ENCODE measurements around the gene TMEM72. TPM values are rescaled to one million over a fixed set of nuclear protein-coding genes. Genes with fewer than 3 reads are reported as not detected.
"Not testable (repeated sequence)": the region's sequence is repeated elsewhere in the genome, so short reads cannot be mapped to it uniquely, and the experiment has no call there.

TMEM72 gene
- under 1 TPM in 7 of 12 donors, not detected in 5; 0.08 to 0.21 (median 0.12) TPM for polyA plus RNA-seq (ENCODE audit: insufficient read length in 12 of 12)
- long read RNA-seq, donor 1 = 0 reads
- long read RNA-seq, donor 2 = 0 reads
- long read RNA-seq, donor 3 = 0 reads
- long read RNA-seq, donor 4 = 0 reads
- long read RNA-seq, donor 5 = 0 reads
- long read RNA-seq, donor 6 = 0 reads
- long read RNA-seq, donor 7 = 0 reads
- long read RNA-seq, donor 8 = 0 reads
- long read RNA-seq, donor 9 = 0 reads
- long read RNA-seq, donor 10 = 0 reads
- long read RNA-seq, donor 11 = 0 reads

DNA sequence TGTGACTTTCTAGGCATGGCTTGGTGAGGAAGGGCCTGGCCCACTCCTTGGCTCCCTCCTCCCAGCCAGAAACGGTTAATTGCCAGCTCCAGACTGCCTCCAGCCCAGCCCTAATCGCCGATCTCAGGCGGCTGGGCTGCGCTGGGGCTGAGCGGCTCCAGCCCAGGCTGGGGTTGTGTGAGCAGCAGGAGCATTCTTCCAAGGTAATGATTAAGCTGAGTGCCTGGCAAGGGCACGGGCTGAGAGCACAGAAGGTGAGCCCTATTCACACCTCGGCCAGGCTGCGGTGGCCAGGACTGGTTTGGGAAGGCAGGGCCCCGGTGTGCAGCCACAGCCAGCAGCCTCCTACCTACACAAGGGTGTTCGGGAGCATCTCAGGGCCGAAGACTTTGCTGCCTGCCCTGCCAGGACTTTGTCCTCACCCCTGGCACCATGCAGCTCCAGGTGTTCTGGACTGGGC, at the start of gene TMEM72:
TSS of gene TMEM72 (plus strand) at position 257 of the 460 bp plus-strand sequence. CDS start at position 433, 176 bp downstream.
- no peak for DNase-seq

DNA sequence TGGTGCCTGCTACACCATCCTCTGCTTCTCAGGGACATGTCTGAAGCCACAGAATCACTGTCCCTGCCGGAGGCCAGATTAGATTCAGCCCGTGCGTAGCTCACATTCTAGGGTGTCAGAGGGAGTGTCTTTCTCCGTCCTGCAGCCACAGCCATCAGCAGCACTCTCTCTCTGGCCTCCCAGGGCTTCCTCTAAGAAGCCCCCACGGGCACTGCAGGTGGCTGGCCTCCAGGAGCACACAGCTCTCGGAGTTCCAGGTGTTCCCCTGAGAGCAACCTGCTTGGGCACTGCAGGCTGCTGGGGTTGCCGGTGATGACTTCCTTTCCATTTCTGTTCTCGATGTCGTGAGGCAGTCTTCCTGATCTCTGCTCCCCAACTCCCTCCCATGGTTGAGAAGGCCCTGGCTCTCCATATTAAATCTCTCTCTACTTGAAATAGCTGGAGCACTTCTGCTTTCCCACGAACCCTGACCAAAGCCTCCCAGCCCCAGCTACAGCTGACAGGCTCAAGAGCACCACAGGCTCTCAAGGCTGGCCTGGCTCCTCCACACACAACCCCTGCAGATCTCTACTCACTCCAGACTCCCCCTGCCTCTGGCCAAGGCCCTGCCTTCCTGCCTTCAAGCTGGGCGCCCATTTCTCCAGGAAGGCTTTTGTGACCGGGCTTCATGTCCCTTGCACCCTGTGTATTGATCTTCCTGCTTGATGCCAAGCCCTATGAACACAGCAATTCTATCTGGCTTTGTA, 49.0 kb upstream of the TMEM72 start:
- no peak for DNase-seq

DNA sequence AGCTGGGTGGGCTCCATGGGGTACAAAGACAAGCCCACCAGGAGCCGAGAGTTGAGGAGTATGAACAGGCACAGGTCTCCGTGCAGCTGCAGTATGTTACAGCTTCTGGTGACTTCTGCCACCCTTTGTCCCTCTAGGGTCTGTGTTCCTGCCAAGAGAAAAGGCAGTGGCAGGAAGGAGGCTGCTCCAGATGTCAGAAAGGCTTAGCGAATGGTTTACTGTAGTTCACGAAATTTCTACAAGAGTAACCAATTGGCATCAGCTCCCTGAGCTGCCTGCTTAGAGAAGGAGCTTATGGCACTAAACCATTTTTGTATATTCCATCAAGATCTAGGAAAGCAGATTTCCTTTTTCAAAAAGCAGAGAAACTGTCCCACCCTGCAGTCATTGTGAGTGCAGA, 48.2 kb upstream of the TMEM72 start:
- no peak for DNase-seq

DNA sequence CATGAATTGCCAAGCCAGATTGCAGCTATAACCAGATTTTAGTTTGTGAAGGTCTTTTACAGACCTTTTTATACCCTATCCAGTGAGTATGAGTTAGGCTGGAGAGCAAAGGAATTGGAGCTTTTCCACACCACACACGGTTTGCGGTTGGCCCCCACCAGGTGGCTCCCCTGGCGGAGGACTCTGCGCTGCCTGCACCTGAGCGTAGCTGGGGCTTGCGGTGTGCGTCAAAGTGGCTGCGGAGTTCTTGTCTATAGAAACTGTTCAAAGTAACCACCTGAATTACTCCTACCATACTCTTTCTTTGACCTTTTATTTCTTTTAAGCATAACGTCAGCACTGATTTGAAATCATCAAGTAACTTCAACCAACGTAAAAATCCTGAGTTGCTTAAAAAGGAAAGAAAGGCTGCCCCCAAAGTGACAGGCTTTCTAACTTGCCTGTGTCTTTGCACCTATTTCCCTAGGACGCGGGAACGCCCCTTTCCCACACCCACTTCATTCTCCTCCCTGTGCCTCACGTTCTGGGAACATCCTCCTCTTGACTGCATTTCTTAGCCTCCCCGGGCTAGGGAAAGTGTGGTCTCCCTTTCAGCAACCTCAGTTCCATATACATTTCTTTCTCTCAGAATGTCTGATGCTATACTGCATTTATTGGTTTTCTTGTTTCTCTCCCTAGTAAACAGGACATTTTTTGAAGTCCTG, 47.6 kb upstream of the TMEM72 start:
- no peak for DNase-seq

DNA sequence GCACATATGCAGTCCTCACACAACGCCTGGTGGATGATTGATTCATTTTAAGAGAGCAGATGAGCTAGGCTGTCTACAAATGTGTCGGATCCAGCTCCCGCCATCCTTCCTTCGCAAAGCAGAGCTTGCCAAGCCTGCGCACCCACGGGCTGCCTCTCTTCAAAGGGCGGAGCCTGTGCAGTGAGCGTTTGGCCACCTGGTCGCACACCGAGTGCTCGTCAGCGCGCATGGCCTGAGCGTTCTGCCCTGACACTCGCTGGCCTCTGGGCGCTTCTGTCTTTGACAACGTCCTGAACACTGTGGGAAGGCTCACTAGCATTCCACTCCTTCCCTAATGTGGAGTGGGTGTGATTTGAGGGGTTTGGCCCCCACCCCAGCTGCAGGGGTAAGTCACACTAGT, 47.1 kb upstream of the TMEM72 start:
- DNase-seq = no peak

DNA sequence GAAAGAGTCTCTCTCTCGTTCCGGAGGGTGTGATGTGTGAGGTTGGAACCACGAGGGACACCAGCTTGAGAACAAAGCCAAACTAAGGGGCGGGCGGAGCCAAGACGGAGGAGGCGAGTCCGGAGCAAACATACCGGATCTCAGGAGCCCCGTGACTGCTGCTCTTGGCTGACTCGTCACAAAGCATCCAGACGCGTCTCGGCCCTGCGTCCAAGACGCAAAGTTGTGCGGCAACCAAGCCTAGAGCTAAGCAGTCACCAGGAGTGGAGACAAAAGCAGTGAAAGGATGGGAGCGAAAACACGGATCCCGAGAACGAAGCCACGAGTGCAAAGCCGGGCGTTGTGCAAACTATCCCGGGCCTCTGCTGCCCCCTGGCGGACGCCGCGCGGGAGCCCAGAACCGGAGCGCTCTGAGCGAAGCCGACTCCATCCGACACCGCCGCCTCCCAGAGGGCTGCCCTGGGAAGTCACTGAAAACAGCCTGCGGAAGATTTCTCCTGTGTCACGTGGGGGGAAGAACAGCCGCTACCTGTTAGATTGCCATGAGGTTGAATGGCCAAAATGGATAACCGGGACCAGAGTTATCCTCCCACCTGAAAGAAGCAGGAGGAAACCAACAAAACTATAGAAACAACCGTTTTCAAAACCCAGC, 46.4 kb upstream of the TMEM72 start:
- DNase-seq = peak; percentile 95

DNA sequence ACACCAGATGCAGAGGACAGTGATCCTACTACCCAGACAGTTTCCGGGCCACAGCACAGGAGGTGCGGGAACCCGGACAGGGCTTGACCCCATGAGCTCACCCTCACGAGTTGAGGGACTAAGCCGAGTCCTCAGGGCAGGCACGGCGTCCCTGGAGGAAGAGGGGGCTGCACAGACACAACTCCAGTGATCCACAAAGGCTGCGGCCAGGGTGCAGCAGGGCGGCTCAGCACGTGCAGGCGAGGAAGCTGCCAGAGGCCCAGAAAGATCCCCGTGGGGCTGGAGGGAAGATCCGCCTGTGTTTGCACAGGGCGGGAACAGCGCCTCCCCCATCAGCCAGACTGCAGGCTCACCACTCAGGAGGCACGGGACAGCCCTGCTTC, 45.9 kb upstream of the TMEM72 start:
- DNase-seq = no peak

DNA sequence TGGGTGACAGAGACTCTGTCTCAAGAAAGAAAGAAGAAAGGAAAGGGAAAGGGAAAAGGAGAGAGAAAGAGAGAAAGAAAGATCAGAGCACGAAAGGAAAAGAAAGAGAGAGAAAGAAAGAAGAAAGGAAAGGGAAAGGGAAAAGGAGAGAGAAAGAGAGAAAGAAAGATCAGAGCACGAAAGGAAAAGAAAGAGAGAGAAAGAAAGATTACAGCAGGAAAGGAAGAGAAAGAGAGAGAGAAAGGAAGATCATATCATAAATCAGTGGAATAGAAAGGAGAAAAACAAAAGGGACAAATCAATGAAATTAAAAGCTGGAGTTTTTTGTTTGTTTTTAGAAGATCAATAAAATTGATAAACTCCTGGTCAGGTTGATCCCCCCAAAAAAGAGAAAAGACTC, 44.8 kb upstream of the TMEM72 start:
- DNase-seq = not testable (repeated sequence)

DNA sequence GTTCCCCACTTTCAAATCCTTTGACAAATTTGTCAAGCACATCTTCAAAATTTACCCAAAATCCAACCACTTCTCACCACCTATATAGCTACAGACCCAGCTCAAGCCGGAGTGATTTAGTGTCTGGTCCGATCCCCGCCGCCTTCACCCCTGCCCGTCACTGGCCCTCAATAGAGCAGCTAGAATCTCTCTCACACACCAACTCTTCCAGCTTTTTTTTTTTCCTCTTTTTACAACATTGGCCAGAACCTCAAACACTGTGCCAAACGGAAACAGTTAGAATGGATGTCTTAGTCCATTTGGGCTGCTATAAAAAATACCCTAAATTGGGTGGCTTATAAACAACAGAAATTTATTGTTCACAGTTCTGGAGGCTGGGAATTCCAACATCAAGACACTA, 41.1 kb upstream of the TMEM72 start:
- DNase-seq = no peak

DNA sequence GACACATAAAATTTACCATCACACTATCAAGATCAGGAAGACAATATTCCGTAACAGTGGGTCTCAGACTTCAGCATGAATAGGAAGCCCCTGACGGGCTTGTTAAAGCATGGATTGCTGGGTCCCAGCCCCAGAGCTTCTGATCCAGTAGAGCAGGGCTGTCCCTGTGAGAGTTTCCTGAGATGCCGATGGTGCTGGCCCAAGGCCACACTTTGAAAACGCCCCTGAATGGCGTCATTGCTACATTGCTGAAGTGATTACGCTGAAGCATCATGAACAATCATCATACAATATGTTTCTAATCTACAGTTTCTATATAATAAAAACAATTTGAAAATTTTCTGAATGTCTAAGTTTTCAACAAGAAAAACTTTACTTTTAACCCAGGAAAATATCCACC, 38.0 kb upstream of the TMEM72 start:
- no peak for DNase-seq

DNA sequence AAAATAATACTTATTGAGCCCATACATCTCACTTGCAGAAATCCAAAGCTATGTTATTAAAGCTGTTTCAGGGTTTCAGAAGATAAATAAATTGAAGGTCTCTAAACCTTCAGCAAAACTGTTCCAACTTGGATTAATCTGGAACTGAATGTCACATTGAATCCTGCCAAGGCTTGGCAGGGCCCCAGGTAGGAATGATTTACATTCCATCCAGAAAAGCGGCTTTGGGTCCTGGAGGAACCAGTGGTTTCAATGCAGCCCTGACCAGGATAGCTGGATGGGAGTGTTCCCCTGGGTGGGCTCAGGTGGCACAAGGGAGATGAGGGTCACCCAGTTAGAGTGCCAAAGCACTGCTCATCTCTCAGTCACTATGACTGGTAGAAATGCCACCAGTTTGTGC, 37.0 kb upstream of the TMEM72 start:
- DNase-seq = no peak

DNA sequence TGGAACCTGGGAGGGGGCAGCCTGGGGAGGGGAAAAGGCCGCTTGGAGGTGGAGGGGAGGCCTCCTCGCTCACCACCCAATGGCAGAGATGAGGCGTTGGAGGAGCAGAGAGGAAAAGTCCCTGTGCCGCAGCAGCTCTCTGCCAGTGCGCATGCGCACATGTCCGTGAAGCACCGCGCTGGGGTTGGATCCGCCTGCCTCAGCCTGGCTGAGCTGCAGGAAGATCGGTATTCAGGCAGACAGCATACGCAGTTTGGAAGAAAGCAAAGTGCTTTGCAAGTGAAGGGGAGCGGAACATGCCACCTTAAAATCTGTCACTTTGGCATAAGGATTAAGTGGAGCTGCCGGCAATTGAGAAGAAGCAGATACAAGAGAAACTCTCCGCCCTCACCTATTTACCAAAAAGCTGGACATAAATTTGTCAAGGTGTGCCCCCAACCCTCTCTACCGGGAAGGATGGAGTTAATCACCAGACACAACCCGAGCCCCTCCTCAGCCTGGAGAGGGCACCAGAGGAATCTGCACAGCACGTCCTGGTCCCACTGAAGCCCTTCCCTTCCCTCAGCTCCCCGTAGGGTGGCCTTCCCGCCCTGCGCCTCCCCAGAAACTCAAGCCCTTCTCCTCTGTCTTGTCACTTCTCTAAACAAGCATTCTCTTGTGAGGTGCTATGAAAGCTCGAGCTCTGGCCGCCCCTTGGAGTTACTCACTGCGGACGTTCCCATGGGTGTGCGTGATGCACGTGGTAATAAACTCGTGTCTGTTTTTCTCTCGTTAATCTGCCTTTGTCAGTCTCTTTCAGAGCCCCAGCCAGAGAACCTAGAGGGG, 32.2 kb upstream of the TMEM72 start:
- peak; percentile 92 for DNase-seq

DNA sequence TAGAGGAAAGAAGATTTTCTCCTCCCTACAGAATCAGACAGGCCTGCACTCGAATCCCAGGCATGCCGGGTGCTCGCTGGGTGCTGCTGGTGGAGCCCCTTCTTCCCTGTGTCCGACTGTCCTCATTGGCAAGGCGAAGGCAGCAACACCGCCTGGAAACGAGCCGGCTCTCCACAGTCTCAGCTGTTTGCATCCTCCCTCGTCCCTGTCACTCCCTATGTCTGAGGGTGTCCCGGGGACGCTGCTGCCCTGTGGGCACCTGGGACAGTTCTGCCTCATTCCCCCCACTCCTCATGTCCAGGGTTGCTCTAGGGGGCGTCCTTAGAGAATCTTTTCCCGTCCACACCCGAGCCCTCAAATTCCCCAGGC, 31.6 kb upstream of the TMEM72 start:
- DNase-seq = no peak

DNA sequence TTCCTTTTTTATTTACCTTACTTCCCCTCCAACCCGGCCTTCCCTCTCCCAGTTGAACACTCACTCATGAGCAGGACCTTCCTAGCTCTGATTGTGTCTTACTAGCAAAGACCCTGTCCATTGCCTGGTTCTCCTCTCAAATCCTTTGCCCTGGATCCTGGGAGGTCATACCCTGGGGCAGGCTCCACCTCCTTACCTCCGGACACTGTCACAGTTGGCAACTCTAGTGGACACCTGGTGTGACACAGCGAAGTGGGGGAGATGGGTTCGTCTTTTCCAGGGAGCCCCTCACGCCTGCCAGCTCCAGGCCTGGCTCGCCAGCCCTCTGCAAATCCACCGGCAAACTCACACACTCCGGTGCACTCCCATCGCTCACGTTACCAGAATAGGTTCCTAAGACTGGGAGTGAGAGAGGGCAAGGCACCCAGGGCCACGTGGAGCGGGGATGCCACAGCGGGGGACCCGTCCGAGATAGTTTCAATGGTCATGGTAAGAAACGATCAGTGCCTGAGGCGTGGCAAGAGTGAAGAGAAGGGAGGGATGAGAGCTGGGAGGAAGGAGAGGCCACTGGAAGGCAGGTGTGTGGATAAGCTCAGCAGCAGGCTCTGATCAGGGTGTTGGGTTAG, 30.9 kb upstream of the TMEM72 start:
- no peak for DNase-seq

DNA sequence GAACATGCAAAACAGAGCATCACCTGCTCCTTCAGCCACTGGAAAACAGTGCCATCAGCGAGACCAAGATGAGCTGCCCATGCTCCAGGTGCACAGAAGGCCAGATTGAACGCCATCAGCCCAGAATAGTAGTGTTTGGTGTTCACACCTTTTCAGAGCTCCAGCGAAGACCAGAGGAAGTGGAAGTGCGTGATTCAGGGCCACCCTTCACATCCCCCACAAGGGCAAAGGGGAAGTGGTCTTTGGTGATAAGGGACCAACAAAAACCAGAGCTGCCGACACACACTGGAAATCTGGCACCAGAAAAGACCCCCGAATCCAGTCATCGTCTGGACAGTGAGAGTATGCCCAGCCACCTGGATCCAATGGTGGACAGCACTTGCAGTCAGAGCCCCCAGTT, 29.5 kb upstream of the TMEM72 start:
- DNase-seq = no peak

DNA sequence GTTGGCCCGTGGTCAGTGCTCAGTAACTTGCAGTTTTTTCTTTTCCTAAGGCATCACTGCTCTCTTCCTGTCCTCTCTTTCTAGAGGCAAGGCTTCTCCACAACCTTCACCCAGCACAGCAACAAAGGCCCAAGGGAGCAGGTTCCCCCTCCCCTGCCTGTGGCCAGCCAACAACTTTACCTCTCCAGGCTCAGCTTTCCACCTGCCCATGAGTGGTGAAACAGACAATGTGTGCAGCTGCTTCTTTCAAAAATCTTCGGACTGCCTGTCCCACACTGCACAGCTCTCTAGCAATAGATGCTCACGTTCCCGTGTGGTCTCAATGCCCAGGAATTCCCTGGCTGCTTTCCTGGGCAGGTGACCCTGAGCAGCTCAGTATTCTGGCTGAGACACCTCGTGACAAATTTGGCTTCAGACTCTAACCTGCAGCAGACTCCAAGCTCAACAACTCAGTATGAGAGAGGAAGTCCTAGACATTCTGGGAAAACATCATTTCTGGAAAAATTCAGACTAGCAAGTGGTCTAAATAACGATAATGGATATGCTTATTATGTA, 28.9 kb upstream of the TMEM72 start:
- no peak for DNase-seq

DNA sequence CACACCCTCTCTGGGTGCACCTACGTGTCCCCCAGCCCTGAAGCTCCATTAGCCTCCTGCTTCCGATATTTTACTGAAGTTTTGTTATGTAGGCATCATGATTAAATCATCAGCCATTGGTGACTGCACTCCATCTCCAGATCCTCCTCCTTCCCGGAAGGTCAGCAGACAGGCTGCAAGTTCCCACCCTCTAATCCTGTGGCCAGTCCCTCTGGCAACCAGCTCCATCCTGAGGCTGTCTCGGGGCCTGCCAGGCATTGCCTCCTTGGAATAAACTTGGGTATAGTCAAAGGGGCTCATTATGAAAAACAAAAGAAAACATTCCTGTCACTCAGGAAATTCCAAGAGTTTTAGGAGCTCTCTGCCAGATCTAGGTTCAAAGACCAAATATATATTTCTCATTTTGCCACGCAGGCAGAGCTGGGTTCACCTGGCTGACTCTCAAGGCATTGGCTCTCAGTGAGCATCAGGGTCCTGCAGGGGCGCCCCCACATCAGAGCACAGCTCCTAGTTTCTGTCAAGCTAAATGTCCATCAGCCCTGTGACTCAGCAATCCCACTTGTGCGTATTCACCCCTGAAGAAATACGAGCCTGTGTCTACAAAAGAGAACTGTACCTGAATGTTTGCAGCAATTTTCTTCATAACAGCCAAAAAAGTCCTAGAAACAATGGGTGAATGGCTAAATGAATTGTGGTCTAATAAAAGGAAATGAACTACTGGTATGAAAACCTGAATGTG, 27.4 kb upstream of the TMEM72 start:
- no peak for DNase-seq

DNA sequence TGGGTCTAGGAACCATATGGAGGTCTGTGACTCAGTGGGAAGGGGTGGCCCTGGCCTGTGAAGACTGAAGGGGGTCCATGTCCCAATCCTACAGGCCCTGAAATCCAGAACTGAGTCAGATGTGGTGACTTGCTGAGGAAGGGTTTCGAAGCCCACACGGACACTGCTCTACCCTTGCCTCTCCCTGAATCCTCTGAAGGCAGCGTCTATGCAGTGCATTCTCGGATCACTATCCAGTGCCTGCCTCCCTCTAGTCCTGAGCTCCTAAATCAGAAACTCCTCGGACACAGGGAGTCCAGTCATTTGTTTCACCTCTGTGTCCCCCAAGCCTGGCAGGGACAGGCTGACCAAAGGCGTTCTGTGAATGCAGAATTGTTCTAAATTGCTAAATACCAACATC, 25.4 kb upstream of the TMEM72 start:
- DNase-seq = no peak

DNA sequence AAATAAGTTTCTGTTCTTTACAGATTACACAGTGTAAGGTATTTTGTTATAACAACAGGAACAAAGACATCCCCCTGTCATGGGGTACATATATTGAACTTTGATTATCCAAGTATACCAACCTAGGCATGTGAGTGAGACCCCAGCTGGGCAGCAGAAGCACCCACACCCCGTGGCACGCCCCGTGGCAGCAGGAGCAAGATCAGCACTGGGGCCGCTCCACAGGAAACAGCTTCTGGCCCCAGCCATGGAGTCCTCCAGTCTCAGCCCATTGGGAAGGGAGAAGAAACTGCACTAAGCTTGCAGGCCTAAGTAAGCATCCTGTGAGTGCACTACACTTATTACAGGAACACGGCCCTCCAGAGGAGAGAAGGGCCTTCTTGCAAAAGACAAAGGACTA, 24.2 kb upstream of the TMEM72 start:
- no peak for DNase-seq

DNA sequence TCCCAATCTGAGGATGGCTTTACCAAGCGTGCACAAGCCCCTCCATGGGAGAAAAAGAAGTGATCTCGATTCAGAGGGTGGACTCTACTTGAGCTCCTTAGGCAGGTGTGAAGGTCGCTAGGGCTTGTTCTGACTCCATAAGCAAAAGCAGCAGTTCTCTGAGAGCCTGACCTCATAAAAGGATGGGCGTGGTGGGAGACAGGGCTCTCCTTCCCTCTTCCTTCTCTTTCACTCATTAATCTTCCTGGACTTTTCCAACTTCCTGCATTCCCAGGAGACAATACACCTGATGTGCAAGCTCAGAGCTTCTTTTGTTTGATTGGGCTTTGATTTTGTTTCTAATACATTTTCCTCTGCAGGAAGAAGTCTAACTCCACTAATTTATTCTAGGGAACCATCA, 22.3 kb upstream of the TMEM72 start:
- DNase-seq = no peak

Measured in muscle of arm (tissue), 14 donors.